Stimulated activated CD4-positive, alpha-beta T cell treated with anti-CD3 and anti-CD28 coated beads, Interleukin-2, amount 100 ng/mL, for 24 hours (primary cell): Measurements from ENCODE around the gene ZRSR2.
"Not testable (repeated sequence)": the region's sequence is repeated elsewhere in the genome, so short reads cannot be mapped to it uniquely, and the experiment has no call there.

ENCODE experiments used
- DNase-seq, 2 donors: peaks; one replicate each; pipeline ENCODE4 v3.0.0-alpha.2; 2020

The ZRSR2 gene

DNA sequence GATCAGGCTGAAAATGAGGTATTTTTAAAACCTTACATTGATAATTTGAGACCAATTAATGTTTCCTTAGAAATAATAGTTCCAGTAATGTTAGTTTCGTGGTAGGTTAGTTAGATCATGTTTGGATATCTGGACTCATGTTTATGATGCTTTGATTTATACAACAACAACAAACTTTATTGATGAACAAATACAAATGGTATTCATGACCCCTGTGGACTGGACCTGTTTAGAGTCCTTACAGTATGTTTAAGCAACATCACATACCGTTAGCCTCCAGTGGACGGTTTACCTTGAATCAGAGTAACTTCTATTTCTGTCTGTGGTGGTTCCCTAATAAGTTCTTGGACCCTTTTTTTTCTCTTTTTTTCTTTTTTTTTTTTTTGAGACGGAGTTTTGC lies 18.0 kb downstream of the ZRSR2 start:
- no peak for DNase-seq

DNA sequence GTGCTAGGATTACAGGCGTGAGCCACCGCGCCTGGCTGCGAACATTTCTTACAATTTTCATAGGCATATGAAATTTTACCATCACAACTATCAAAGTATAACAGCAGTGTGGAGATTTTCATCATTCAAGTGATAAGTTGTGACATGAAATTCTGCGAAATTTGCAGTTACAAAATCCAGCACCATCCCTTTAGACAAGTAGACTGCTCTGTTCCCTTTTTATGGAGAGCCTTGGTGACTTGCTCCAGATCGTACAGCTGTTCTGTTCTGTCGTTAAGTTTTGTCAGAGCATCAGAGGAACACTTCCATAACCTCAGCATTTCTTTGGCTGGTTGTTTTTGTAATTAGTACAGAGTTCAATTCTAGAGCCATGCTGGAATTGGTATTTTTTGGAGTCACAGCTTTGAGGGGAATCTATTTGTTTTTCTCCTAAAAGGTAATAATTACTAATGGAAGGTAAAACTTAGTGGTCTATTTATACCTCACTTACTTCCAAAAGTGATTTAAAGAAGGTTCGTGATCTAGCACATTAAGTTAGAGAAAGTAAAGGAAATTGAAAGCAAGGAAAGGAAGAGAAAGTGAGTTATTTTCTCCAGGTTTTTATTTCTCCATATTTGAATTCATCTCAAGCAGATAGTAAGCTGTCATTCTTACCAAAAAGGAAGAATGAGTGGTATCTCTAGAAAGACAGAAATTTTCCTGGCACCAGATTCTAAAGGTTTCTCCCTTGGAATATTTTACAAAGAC lies 22.1 kb downstream of the ZRSR2 start:
- DNase-seq: no peak

DNA sequence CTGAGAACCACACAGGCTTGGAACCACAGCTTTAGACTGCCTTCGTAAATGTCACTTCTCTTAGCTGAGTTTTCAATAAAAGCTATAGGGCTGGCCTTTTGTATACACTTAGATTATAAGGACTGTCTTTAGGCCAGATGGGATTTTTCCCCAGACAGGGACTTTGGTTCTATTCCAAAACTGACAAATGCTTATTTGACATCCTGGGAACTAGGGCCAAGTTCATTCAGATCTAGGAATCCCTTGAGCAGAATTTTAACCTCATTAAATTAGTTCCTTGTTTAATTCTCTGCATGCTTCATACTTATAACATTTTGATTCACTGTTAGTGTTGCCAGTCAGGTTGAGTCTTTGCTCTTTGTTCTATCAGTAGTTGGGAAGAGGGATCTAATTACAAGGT lies 23.1 kb downstream of the ZRSR2 start:
- no peak for DNase-seq

DNA sequence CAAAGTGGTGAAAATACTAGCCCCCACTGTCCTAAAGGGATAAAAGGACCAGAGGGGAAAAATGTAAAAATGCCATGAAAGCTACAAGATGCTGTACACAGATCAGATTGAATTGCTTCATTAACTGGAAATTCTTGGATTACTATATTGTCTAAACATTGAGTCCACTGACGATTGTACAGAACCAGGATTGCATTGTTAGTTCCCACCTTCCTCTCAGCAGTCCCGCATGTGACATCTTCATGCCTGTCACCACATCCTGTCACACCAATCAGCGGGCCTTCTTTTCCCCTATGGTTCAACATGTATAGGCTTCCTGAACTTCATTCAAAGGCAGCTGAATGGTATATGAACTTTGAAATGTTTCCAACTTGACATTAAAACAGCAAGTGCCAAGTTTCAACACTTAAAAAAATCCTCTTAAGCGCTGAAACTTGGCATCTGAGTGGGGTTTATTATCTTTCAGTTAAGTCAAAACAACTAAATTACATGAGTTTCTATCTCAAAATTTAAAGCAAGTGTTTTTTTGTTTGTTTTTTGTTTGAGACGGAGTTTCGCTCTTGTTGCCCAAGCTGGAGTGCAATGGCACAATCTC lies 24.6 kb downstream of the ZRSR2 start:
- no peak for DNase-seq

DNA sequence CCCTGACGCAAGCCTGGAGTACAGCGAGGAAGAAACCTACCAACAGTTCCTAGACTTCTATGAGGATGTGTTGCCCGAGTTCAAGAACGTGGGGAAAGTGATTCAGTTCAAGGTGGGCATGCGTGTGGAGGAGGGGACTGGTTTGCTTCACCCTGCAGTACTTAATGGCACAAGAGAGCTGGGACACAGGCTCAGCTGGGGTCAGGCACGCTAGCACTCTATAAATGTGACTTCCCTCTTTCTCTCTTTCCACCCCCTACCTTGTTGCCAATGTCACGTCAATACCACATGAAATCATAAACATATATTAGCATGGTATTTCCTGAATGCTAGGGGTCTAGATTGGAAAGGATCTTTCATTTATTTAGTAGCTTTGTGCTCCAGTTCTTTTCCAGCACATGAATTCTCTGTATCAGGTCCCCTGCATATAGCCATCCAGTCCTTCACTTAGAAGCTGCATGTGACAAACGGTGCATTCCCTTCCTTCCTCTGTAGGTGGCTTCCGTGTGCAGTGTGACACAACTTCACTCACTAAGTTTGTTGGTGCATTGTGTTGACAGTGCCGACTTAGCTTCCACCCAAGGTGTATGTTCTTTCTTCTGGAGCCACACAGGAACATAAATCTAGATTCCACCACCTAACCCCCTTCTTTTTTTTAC lies 25.6 kb downstream of the ZRSR2 start:
- DNase-seq: peak in 1 of 2 donors; percentile 11

DNA sequence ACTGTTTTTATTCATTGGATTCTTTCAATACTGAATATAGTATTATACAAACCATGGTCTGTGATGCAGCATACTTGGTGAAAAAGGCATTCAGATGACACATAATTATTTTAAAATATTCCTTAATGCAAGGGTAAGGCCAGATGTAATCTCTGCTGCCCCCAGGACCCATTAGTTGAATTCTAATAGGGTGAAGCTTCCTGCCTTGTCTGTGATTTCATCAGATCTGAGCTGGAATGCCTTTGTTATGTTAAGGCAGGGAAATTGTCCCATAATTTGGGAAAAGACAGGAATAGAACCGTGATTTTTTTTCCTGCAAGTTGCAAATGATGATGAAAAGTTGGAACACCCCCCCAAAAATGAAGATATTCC lies 26.1 kb downstream of the ZRSR2 start:
- DNase-seq: no peak

DNA sequence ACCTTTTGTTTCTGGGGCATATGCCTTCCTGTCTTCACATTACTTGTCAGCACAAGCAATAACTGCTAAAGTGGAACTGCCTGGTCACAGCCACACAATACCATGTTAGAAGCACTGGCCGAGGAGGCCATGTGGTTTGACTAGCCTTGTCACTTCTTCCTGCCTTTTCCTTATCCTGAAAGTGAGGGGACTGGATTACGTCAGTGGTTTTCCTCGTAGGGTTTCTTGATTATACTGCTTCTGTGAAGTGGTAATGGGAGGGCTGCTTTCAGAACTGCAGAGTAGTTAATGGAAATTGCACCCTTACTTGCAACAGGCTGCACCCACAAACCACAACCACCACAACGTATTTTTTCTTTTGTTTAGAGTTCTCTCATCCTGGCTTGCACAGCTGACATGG lies 26.6 kb downstream of the ZRSR2 start:
- DNase-seq: peak; percentile 18 to 23

DNA sequence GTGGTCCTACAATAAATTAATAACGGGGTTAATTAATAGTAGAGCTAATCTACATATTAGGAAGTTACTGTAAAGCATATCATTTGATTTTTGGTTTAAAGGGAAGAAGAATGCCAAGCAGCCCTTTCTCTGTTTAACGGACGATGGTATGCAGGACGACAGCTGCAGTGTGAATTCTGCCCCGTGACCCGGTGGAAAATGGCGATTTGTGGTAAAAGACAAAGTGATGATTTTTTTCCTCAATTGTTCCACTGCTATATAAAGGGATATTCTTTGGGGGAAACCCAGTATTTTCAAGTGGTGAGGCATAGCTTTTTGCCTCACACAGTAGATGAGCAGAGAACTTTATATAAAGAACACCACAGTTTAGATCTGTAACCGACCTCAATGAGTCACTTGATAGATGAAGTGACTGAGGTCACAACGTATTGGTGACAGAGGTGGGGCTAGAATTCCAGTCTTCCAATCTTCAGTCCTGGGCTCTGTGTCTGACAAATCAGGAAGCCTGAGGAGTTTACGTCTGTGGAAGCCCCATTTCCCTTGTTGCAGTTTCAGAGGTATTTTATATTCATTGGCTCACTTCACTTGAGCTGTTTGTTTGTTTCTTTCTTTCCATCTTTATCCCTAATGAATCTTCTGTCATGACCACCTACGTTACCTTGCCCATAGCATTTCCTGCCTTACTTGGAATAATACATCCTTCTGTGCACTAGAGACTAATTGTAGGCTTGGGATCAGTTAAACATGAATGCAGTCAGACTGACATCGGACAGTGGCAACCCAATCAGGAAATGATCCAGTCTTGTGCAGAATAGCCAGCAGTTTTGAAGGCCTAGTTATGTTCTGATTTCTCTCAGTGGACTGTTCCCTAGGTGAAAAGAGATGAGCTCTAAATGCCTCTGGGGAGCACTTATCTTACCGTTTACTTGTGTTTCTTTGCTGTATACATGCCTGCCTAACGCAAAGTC lies 30.1 kb downstream of the ZRSR2 start:
- DNase-seq: peak in 1 of 2 donors; percentile 17

DNA sequence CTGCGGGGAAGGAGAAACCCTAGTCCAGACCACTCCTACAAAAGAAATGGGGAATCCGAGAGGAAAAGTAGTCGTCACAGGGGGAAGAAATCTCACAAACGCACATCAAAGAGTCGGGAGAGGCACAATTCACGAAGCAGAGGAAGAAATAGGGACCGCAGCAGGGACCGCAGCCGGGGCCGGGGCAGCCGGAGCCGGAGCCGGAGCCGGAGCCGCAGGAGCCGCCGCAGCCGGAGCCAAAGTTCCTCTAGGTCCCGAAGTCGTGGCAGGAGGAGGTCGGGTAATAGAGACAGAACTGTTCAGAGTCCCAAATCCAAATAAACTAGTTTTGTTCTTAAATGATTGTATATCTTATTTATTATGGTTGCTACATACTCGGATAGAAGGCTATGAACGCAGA lies 32.6 kb downstream of the ZRSR2 start:
- no peak for DNase-seq

DNA sequence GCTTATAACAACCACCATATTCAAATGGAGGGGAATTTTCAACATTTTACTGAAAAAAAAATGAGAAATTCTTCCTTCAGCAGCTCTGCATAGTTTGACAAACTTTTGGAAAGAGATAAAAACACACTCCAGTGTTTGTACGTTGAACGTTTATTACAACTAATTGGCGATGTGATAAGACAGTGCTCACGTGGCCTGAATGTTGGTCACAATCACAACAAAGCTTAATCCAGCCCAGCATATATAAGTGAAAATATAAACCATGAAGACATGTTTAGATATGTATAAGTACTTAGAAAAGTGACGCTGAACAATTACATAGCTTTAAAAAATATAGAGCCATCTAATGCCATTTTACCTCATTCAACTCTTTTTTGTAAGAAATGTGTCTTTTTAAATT lies 35.7 kb downstream of the ZRSR2 start:
- DNase-seq: no peak

DNA sequence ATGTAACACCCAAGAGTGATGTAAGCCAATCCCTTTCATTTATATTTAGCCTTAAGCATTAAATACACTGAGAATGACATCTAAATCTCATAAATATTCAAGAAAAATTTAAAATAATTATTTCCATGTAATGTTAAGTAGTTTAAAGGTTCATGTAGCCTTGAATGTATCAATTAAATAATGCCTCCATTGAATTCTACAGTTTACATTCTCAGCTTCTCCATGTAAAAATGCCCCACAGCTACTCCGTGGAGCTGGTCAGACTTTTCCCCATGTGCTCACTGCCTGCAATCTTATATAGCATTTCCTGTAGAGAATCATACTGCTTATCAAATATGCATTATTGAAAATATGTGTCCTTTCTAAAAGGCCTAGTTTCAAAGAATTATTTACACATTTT lies 38.9 kb downstream of the ZRSR2 start:
- DNase-seq: no peak

DNA sequence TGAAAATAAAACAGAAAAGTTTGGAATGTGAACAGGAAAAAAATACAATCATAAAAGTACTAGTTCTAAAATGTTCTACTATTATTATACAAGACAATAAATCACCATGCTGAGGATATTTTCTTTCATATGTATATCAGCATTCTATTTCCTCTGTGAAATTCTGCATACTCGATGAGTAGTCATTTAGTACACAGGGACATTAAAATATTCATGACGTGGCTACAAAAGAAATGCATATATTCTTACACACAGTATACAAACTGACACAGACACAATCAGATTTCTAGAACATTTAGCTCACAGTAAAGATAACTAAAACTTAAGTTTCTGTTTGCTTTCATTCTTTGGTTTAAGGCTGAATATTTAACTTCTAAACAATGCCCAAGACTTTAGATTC lies 41.1 kb downstream of the ZRSR2 start:
- not testable (repeated sequence) for DNase-seq

DNA sequence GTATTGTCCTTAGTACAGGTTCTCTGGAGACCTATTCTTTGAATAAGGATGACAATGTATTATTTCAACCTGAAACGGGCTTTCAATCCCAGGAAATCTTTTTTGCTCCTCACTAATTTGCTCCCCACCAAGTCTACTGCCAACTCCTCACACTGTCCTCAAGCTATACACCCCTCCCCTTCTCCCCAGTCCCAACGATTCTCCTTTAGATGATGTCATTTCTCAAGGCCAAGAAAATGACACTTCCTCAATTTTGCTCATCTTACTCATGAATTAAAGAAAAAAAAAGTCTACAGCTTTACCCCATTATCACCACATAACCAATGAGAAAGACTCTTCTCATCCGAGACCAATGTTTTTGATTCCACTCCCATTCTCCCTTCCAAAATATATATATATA lies 43.8 kb downstream of the ZRSR2 start:
- DNase-seq: no peak

DNA sequence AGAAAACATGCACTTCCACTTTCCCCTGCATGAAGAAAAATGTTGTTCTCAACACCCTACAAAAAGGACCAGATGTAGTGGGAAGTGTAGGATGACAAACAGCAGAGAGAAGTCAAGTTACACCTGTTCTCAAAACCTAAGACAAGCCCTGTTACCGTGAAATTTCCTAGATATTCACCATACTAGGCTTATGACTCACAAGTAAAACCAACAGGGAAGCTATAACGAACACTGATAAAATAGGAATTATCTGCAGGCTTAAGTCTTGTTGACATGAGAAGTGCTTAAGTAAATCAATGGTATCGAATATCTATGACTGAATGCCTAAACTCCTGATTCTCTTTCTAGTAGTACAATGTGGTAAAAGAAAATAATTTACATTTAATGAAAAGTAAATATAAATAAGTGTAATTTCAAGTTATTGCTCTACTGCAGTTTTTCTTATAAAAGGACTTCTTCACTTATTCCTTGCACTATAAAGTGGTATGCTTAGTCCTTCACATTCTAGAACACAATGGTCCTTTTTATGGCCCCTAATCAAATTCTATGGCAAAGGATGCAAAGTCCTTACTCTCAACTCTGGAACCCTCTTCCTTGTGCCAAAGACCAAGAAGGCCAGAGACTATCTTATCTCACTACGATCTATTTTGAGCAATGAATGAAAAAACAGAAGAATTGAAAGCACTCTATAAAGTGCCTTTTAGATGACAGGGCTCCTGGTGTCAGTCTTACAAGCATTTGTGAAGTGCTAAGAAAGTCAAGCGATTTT lies 44.7 kb downstream of the ZRSR2 start:
- DNase-seq: no peak

DNA sequence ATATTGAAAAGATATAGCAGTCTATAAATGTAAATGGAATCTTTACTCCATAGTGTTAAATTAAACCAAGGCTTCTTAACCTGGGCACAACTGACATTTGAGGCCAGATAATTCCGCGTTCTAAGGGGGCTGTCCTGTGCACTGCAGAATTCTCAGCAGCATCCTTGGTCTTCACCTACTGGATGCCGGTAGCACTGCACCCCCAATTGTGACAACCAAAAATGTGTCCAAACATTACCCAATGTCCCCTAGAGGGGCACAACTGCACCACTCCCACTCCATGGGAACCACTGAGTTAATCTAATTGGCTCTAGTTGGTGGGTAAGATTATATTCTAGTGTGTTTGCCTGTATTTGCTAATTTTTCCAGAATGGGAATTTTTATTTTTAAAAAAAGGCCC lies 47.7 kb downstream of the ZRSR2 start:
- DNase-seq: no peak

DNA sequence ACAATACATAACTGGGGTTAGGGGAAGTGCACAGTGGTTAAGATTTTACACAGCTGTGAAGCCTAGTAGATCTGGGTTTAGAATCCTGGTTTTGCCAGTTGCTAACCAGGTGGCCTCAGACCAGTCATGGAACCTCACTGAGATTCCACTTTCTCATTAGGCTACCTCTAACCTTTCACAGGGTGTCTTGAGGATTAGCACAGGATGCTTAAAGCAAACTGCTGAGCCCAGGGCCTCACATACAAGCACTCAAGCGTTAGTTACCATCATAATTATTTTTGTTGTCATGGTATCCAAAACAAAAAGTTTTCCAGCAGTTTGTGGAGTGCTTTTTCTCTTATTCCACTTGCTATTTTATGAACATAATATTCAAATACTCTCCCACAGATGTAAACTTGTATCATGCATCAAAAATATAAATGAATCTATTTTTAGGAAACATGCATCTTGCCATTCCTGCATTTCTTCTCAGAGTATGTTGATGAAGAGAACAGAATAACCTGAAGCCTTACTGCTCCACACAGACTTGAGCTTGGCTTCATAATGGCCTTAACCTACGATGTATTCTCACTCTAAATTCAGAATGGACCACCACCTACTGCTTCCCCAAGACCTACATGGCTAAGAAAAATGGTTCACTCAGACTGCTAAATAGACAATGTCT lies 51.7 kb downstream of the ZRSR2 start:
- DNase-seq: no peak

DNA sequence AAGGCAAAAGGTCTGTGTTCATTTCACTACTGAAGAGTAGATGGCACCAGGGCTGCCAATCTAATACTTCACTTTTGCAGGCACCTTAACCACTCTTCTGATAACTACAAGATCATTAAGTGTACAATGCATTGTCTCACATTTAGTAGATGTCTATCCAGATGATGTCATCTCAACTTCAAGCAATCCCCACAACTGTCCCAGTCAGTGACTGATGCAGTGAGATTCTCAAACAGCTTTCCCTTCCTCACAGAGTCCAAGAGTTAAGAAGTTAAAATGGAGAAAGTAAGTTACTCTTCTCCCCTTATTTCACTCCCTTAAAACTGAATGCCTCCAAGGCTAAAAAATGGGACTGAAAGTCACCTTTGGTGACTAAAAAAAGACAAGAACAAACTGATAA lies 53.7 kb downstream of the ZRSR2 start:
- no peak for DNase-seq

DNA sequence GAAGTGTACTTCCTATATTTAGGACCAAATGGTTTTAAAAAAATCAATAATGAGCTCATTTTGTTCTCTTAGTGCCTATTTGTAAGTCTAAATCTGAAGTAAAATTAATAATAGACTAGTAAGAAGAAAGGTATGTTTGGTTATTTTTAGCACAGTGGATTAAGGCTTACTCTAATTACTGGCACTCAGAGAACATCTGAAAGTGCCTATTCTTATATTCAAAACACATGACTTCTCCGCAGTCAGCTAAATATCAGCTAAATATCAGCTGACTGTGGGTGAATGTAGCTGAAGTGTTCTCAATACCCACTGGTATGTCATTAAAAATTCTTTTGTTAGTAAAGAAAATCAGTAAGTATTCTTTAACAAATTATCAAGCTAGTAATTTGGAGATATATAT lies 58.3 kb downstream of the ZRSR2 start:
- no peak for DNase-seq

DNA sequence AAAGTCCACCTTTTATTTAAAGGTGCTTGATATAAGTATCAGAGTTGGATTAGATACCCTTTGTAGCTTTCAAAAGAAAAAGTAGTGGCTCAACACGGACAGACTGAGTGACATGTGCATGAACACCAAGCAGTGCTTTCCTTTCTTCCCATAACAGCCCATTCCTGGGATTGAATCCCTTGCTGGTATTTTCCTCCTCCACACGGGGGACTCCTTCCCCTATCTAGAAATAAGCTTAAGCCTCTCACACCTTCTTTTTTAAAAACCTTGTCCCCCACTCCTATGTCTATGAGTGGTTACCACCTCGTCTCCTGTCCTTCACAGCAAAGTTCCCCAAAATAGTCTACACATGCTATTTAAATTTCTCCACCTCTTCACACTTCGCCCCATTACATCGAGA lies 59.3 kb downstream of the ZRSR2 start:
- DNase-seq: no peak

DNA sequence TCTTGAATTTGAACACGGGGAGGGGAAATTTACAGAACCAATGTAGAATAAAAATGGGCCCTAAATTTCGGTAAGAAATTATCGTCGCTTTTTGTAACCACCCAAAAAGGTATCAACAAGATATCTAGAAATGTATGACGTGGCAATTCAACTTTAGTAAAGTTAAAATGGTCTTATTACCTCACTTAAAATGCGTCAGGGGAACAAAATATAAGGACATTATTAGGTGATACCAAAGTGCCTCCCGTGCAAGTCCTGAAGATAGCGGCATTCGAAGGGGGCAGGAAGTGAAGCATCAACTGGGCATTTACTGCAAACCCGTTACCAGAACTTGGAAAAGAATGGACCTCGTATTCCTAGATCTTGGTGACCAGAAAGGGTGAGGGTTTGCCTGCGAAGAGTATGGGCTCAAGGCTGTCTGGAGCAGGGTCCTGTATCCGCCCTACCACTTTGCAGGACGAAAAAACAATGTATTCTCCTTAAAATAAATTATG lies 63.3 kb downstream of the ZRSR2 start:
- DNase-seq: no peak

DNA sequence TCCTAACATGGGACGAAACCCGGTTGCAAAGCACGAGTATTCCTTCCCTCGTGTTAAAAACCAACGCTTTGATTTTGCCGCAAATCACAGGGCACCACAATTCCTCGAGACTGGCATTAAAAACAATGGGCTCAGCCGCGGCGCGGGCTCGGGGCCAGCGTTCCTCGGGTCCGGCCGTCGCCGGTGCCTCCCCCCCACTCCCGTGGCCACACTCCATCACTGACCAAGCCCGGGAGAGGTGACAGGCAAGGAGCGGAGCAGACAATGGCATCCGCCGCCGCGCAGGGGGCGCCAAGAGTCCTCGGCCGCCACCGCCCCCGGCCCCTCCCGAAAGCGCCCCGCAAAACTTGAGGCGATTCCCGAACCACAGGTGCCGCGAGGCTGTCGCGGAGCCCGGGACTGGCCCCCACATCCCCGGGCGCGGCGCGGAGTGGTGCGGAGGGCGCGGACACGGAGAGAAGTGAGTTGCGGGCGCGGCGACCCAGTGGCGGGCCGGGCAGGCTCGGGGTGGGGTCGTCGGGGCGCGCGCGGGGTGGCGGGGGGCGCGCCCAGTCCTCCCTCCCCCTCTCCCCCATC lies 63.9 kb downstream of the ZRSR2 start:
- peak; percentile 40 to 45 for DNase-seq
